Nephron (organoid): ENCODE results near the gene SH2D3A.
"Not testable (repeated sequence)": the region's sequence is repeated elsewhere in the genome, so short reads cannot be mapped to it uniquely, and the experiment has no call there.

Source experiments
- H3K27ac Mint-ChIP-seq, 3 experiments: 2 replicates each; pipeline ENCODE4 v1.8.0; 2020; ENCODE audit warnings: mixed read lengths in 3 of 3, mild to moderate bottlenecking in 2 of 3, moderate library complexity in 1 of 3
- H3K27me3 Mint-ChIP-seq: 2 replicates; pipeline ENCODE4 v1.8.0; 2021; ENCODE audit warnings: low read depth, mild to moderate bottlenecking, moderate library complexity, mixed read lengths
- H3K36me3 Mint-ChIP-seq: 2 replicates; pipeline ENCODE4 v1.8.0; 2020; ENCODE audit warnings: low read depth, mixed read lengths
- H3K4me1 Mint-ChIP-seq: 2 replicates; pipeline ENCODE4 v1.8.0; 2020; ENCODE audit warnings: mixed read lengths
- H3K4me3 Mint-ChIP-seq, 3 experiments: 2 replicates each; pipeline ENCODE4 v1.8.0; 2020; ENCODE audit warnings: mild to moderate bottlenecking in 3 of 3, mixed read lengths in 3 of 3, moderate library complexity in 2 of 3
- H3K9me3 Mint-ChIP-seq: 2 replicates; pipeline ENCODE4 v1.8.0; 2020; ENCODE audit warnings: mixed read lengths
- TF ChIP-seq, protein P1 (sequence below), 3 experiments: fragments of 200-600 bp; sonication (generic); IDR thresholded peaks; one replicate each; pipeline ENCODE4 v1.5.0; 2021; ENCODE audit warnings: antibody characterized with exemption in 3 of 3; ENCODE audit not compliant: unreplicated experiment in 3 of 3

Gene SH2D3A

DNA sequence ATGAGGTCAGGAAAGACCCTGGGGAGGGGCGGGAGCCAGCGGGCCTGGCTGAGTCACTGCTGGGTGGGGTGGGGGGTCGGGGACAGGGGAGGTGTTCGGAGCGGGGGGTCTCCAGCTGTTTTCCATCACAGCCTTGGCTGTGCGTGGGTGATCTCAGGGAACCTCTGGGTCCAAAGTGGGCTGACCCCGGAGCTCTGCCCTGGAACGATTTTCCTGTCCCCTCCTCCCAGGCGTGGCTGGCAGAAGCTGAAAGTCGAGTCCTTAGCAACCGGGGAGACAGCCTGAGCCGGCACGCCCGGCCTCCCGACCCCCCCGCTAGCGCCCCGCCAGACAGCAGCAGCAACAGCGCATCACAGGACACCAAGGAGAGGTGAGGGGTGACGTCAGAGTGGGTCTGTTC is 17.2 kb downstream of the SH2D3A start:
- Mint-ChIP-seq H3K27ac (peak overlapping the region in 2 of 3 experiments; percentile 11 to 27), H3K4me3 (no peak overlapping the region), H3K36me3 (peaks cover 58% of the 10 kb centered on the region), H3K27me3 (peaks cover 8% of the 10 kb centered on the region), H3K4me1 (peaks cover 7% of the 10 kb centered on the region), H3K9me3 (no peaks in the 10 kb centered on the region)
- TF ChIP-seq, protein P1, sequence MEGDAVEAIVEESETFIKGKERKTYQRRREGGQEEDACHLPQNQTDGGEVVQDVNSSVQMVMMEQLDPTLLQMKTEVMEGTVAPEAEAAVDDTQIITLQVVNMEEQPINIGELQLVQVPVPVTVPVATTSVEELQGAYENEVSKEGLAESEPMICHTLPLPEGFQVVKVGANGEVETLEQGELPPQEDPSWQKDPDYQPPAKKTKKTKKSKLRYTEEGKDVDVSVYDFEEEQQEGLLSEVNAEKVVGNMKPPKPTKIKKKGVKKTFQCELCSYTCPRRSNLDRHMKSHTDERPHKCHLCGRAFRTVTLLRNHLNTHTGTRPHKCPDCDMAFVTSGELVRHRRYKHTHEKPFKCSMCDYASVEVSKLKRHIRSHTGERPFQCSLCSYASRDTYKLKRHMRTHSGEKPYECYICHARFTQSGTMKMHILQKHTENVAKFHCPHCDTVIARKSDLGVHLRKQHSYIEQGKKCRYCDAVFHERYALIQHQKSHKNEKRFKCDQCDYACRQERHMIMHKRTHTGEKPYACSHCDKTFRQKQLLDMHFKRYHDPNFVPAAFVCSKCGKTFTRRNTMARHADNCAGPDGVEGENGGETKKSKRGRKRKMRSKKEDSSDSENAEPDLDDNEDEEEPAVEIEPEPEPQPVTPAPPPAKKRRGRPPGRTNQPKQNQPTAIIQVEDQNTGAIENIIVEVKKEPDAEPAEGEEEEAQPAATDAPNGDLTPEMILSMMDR (IDR thresholded peaks at IDR 0.05; ENCODE audit: unreplicated experiment in 3 of 3), result no peak

DNA sequence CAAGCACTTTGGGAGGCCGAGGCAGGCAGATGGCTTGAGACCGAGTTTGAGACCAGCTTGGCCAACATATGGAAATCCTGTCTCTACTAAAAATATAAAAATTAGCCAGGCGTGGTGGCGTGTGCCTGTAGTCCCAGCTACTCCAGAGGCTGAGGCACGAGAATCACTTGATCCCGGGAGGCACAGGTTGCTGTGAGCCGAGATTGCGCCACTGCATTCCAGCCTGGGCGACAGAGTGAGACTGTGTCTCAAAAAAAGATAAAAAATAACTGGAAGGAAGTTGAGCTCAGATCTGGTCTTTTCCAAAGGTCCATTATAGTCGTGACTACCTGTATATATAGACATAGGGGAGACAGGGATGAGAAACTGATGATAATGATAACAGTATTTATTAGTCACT is 18.7 kb downstream of the SH2D3A start:
- not testable (repeated sequence) for H3K4me3 Mint-ChIP-seq, H3K9me3 Mint-ChIP-seq

DNA sequence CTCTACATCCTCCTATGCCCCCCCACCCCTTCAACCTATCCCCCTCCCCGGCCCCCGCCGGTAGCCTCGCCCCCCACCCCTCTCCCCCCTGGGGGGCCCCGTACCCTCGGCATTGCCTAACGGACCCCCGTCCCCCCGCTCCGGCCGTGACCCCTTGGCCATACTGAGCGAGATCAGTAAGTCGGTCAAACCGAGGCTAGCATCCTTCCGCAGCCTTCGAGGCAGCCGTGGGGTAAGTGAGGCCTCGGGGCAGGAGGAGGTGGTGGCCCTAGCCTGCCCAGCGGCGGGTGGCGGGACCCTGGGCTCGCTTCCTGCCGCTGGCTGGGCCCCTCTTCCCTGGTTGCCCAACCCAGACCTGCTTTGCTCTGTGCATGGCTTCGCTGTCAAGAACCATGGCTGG is 21.3 kb downstream of the SH2D3A start:
- Mint-ChIP-seq H3K36me3 (peaks cover 70% of the 10 kb centered on the region), H3K4me3 (peak overlapping the region; percentile 70 to 73 (median 70)), H3K4me1 (peaks cover 43% of the 10 kb centered on the region), H3K9me3 (no peaks in the 10 kb centered on the region), H3K27ac (peak overlapping the region; percentile 90 to 95 (median 94)), H3K27me3 (no peaks in the 10 kb centered on the region)
- TF ChIP-seq, protein P1 (IDR thresholded peaks at IDR 0.05; ENCODE audit: unreplicated experiment in 3 of 3), result no peak

More for the DNA sequence above, 18.7 kb downstream of the SH2D3A start:
- peaks cover 68% of the 10 kb centered on the region for H3K36me3 Mint-ChIP-seq
- H3K4me1 Mint-ChIP-seq, result peaks cover 23% of the 10 kb centered on the region
- peak overlapping the region in 1 of 3 experiments; percentile 46 for H3K27ac Mint-ChIP-seq
- not testable (repeated sequence) for H3K27me3 Mint-ChIP-seq

DNA sequence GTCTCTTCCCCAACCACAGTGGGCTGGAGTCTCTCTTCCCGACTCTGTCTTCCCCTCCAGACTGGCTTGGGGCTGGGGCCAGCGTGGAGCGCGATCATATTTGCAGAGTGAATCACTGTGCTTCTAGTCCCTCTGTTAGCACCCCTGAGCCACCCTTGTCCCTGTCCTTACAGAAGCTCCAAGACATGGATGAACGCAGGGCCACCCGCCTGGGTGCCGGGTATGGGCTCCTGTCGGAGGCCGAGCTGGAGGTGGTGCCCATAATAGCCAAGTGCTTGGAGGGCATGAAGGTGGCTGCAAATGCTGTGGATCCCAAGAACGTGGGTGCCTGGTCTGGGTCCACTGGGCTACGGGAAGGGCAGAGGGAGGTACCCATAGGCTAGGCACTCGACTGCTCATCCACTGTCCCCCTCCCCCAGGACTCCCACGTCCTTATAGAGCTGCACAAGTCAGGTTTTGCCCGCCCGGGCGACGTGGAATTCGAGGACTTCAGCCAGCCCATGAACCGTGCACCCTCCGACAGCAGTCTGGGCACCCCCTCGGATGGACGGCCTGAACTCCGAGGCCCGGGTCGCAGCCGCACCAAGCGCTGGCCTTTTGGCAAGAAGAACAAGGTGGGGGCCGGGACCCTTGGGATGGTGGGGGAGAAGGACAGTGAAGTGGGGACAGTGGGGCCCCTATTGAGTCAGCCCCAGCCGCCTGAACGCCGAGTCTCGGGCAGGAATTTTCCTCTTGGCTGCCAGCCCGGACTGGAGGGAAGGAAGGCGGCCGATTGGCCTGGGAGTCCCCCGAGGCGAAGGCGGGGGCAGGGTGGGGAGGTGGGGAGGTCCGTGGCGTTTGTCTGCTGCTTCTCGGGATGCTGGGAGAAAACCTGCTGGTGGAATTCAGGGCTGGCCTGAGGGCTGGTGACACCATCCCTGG is 22.6 kb downstream of the SH2D3A start:
- peak overlapping the region; percentile 90 to 95 (median 94) for H3K27ac Mint-ChIP-seq
- H3K36me3 Mint-ChIP-seq, result peaks cover 59% of the 10 kb centered on the region
- peak overlapping the region; percentile 72 to 86 (median 81) for H3K4me3 Mint-ChIP-seq
- peaks cover 46% of the 10 kb centered on the region for H3K4me1 Mint-ChIP-seq
- TF ChIP-seq, protein P1 (IDR thresholded peaks at IDR 0.05; ENCODE audit: unreplicated experiment in 3 of 3), result no peak
- no peaks in the 10 kb centered on the region for H3K27me3 Mint-ChIP-seq
- no peaks in the 10 kb centered on the region for H3K9me3 Mint-ChIP-seq

DNA sequence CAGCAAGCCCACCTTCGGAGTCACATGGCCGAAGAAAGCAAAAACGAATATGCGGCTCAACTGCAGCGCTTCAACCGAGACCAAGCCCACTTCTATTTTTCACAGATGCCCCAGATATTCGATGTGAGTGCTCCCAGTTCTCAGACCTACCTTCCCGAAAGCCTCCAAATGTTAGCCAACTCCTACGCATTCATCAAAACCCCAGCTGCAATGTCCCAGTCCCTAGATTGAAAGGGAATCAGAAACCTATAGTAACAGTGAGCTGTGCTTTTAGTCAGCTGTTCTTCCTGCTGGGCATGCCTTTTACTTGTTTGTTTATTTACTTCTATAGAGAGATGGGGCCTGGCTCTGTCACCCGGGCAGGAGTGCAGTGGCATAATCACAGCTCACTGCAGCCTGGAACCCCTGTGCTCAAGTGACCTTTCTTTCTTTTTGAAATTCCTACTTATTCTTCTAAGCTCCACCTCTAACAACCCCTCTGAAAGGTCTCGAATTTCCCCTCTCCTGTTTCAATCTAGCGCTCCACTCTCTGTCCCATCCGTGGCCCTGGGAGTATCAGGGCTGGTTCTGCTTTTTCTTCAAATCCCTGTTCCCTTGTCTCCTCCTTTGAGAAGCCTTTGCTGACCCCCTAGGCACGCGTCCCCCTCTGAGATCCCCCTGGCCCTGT is 23.4 kb downstream of the SH2D3A start:
- Mint-ChIP-seq H3K27ac (peak overlapping the region; percentile 88 to 95 (median 94)), H3K4me3 (peak overlapping the region; percentile 72 to 86 (median 81)), H3K27me3 (no peaks in the 10 kb centered on the region), H3K4me1 (peaks cover 52% of the 10 kb centered on the region), H3K9me3 (no peaks in the 10 kb centered on the region), H3K36me3 (peaks cover 52% of the 10 kb centered on the region)
- TF ChIP-seq, protein P1 (IDR thresholded peaks at IDR 0.05; ENCODE audit: unreplicated experiment in 3 of 3), result no peak

DNA sequence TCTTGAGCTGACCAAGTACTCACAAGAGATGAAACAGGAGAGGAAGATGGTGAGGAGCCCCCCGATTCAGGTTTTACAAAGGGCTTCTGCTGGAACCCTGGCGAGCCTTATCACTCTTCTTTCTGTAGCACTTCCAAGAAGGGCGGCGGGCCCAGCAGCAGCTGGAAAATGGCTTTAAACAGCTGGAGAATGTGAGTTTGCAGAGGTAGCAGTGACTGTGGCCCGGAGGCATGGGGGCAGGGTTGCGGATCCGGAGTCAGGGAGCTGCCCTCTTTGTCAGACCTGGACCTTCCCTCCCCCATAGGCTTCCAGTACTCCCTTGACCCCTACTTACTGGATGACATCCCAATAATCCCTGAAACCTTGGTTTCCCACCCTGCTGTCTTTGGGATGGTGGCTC is 24.2 kb downstream of the SH2D3A start:
- H3K27me3 Mint-ChIP-seq, result no peaks in the 10 kb centered on the region
- no peaks in the 10 kb centered on the region for H3K9me3 Mint-ChIP-seq
- peak overlapping the region; percentile 88 to 95 (median 94) for H3K27ac Mint-ChIP-seq
- H3K36me3 Mint-ChIP-seq, result peaks cover 44% of the 10 kb centered on the region
- H3K4me3 Mint-ChIP-seq, result peak overlapping the region; percentile 68 to 83 (median 82)
- TF ChIP-seq, protein P1 (IDR thresholded peaks at IDR 0.05; ENCODE audit: unreplicated experiment in 3 of 3), result no peak
- peaks cover 60% of the 10 kb centered on the region for H3K4me1 Mint-ChIP-seq
